ENCODE data around the gene CDH23.
A peak's percentile ranks its signal among the peaks of the same experiment; 100 is the strongest.

The CDH23 gene

GRCh38 chr10:71712170-71712569 is 315.4 kb downstream of the CDH23 start:
- DNase-seq: no peak

- DNase-seq: peak in 1 of 14 donors; percentile 59
These were observed 315.9 kb downstream of the CDH23 start for GRCh38 chr10:71712572-71713134.

- DNase-seq: peak; percentile 47 to 96 (median 88)
These were observed 316.7 kb downstream of the CDH23 start for GRCh38 chr10:71713135-71714030.

GRCh38 chr10:71714031-71714410 is 317.3 kb downstream of the CDH23 start:
- no peak for DNase-seq

- DNase-seq: peak in 1 of 14 donors; percentile 13
These were observed 317.9 kb downstream of the CDH23 start for GRCh38 chr10:71714592-71714991.

- DNase-seq: peak in 1 of 14 donors; percentile 43
These were observed 318.3 kb downstream of the CDH23 start for GRCh38 chr10:71715026-71715425.

- no peak for DNase-seq
These were observed 319.1 kb downstream of the CDH23 start for GRCh38 chr10:71715860-71716259.

- DNase-seq: no peak
These were observed 319.7 kb downstream of the CDH23 start for GRCh38 chr10:71716426-71716825.

- DNase-seq: no peak
These were observed 320.3 kb downstream of the CDH23 start for GRCh38 chr10:71717056-71717455.

GRCh38 chr10:71717551-71717951 is 320.8 kb downstream of the CDH23 start:
- DNase-seq: no peak

GRCh38 chr10:71718165-71718698 is 321.5 kb downstream of the CDH23 start:
- no peak for DNase-seq

- DNase-seq: peak in 8 of 14 donors; percentile 23 to 67 (median 46)
These were observed 322.3 kb downstream of the CDH23 start for GRCh38 chr10:71719042-71719441.

- peak in 9 of 14 donors; percentile 31 to 80 (median 68) for DNase-seq
These were observed 322.9 kb downstream of the CDH23 start, which contains the start of gene C10orf105 for GRCh38 chr10:71719464-71720201. C10orf105 (minus strand) TSS chr10:71719778; CDS start chr10:71716337, 3,441 bp downstream.

GRCh38 chr10:71720288-71720687 is 323.6 kb downstream of the CDH23 start:
- DNase-seq: peak in 3 of 14 donors; percentile 58 to 80 (median 64)

GRCh38 chr10:71721313-71721712 is 324.6 kb downstream of the CDH23 start:
- no peak for DNase-seq

- no peak for DNase-seq
These were observed 326.1 kb downstream of the CDH23 start for GRCh38 chr10:71722849-71723248.

GRCh38 chr10:71723311-71723710 is 326.6 kb downstream of the CDH23 start:
- no peak for DNase-seq

- no peak for DNase-seq
These were observed 327.8 kb downstream of the CDH23 start for GRCh38 chr10:71724539-71724938.

- no peak for DNase-seq
These were observed 328.5 kb downstream of the CDH23 start for GRCh38 chr10:71725249-71725648.

GRCh38 chr10:71725998-71726579 is 329.4 kb downstream of the CDH23 start:
- DNase-seq: no peak

GRCh38 chr10:71726580-71727104 is 329.9 kb downstream of the CDH23 start:
- DNase-seq: no peak

GRCh38 chr10:71727105-71727737 is 330.5 kb downstream of the CDH23 start:
- DNase-seq: no peak

Measured in C1 segment of cervical spinal cord (tissue), 14 donors.